ENCODE data around the gene KMT2D.

KMT2D gene

GRCh38 chr12:49051777-49052438, 8.7 kb downstream of the KMT2D start:
- DNase-seq (ENCODE audit: low spot score) = no peak

- no peak for DNase-seq (ENCODE audit: low spot score)
Measured at GRCh38 chr12:49051373-49051764, 9.2 kb downstream of the KMT2D start.

- no peak for DNase-seq (ENCODE audit: low spot score)
Measured at GRCh38 chr12:49050507-49051372, 9.9 kb downstream of the KMT2D start.

- DNase-seq (ENCODE audit: low spot score) = peak; percentile 28
Measured at GRCh38 chr12:49049566-49050224, 10.9 kb downstream of the KMT2D start.

GRCh38 chr12:49048953-49049352, 11.6 kb downstream of the KMT2D start:
- no peak for DNase-seq (ENCODE audit: low spot score)

- no peak for DNase-seq (ENCODE audit: low spot score)
Measured at GRCh38 chr12:49046129-49046895, 14.3 kb downstream of the KMT2D start.

- no peak for DNase-seq (ENCODE audit: low spot score)
Measured at GRCh38 chr12:49044660-49045059, 15.9 kb downstream of the KMT2D start.

GRCh38 chr12:49043856-49044258, 16.7 kb downstream of the KMT2D start:
- peak; percentile 69 for DNase-seq (ENCODE audit: low spot score)

- no peak for DNase-seq (ENCODE audit: low spot score)
Measured at GRCh38 chr12:49043241-49043640, 17.4 kb downstream of the KMT2D start.

- no peak for DNase-seq (ENCODE audit: low spot score)
Measured at GRCh38 chr12:49041881-49042484, 18.6 kb downstream of the KMT2D start.

- DNase-seq (ENCODE audit: low spot score) = no peak
Measured at GRCh38 chr12:49041036-49041880, 19.3 kb downstream of the KMT2D start.

GRCh38 chr12:49040364-49040855, 20.2 kb downstream of the KMT2D start:
- DNase-seq (ENCODE audit: low spot score) = no peak

- no peak for DNase-seq (ENCODE audit: low spot score)
Measured at GRCh38 chr12:49039421-49040363, 20.9 kb downstream of the KMT2D start.

- no peak for DNase-seq (ENCODE audit: low spot score)
Measured at GRCh38 chr12:49038291-49038955, 22.2 kb downstream of the KMT2D start.

- DNase-seq (ENCODE audit: low spot score) = no peak
Measured at GRCh38 chr12:49037947-49038237, 22.7 kb downstream of the KMT2D start.

GRCh38 chr12:49037111-49037946, 23.3 kb downstream of the KMT2D start:
- no peak for DNase-seq (ENCODE audit: low spot score)

GRCh38 chr12:49036029-49036428, 24.6 kb downstream of the KMT2D start:
- no peak for DNase-seq (ENCODE audit: low spot score)

- no peak for DNase-seq (ENCODE audit: low spot score)
Measured at GRCh38 chr12:49034286-49034622, 26.3 kb downstream of the KMT2D start.
